ENCODE results near the gene SFXN5.

Gene SFXN5

DNA sequence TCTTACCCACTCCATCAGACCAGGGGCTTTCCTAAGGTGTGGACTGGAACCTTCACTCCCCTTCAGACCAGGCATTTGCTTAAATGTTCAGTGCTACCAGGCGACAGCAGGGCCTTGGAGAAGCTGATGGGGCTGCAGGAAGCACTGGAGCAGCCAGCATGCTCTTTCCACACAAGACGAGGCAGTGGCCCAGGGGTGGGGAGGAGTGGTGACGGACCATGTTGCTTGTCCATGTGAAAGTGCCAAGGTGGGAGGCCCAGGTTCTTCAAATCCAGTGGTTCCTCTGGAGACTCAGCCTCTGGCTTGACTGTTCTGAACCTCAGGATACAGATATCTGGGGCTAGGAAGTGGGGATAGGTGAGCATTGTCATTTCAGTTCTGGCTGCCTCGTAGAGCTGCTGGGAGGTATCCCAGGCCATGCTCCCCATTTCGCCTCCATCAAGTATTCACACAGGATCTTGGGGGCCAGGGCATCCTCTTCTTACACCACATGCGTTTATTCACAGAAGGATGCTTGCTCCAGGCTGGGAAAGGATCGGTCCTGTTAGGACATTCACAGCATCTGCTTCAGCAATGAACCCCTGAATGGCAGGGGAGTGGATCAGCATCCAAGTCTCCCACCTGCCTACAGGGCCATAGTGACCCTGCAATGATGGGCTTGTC, 62.2 kb downstream of the SFXN5 start:
- DNase-seq, result no peak

DNA sequence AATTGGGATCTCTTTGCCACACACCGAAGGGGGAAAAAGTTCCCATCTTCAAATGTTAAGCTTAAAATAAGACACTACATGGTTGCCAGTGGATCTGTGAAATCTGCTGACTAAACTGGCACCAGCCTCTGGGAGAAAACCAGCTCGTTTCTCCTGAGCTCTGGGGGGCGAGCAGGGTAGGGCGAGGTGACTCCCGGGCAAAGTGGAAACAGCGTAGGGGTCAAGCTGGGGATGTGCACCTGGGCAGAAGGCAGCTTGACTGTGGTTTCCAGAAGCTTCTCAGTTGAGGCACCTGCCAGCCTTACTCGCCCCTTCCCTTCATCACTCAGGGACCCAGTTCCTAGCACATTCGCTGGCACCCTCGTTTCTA, 62.8 kb downstream of the SFXN5 start:
- DNase-seq, result no peak

DNA sequence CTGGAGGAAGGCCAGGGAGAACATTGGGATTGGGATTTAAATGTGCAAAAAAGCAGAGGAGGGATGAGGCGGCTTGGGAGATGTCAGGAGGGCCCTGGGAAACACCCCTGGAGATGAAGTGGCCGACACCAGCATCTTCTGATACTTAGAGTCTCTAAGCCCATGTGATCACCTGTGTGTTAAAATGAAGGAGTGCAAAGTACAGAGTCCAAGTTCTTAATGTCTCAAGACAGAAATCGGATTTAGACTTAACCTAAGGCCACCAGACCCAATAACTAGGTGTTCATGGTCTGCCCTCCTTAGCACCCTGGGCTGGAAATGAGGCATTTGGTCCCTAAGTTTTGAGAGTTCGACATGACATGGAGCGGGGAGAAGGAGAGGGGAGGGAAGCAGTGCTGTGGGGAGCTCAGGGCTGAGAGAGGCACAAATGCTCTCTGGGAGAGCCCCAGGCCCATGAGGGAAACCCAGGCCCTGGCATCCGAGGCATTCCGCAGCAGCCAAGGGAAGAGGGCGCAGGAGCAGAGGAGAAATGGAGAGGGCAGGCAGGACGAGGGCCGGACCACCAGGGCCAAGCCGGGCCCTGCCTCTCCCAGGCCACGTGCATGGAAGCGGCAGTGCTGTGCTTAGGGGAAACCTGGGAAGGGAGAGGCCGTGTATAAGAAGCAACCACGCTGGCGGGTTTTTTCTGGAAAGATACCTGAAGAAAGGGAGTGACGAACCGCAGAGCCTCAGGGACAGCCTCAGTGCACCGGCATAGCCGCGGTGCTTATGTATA, 63.3 kb downstream of the SFXN5 start:
- no peak for DNase-seq

DNA sequence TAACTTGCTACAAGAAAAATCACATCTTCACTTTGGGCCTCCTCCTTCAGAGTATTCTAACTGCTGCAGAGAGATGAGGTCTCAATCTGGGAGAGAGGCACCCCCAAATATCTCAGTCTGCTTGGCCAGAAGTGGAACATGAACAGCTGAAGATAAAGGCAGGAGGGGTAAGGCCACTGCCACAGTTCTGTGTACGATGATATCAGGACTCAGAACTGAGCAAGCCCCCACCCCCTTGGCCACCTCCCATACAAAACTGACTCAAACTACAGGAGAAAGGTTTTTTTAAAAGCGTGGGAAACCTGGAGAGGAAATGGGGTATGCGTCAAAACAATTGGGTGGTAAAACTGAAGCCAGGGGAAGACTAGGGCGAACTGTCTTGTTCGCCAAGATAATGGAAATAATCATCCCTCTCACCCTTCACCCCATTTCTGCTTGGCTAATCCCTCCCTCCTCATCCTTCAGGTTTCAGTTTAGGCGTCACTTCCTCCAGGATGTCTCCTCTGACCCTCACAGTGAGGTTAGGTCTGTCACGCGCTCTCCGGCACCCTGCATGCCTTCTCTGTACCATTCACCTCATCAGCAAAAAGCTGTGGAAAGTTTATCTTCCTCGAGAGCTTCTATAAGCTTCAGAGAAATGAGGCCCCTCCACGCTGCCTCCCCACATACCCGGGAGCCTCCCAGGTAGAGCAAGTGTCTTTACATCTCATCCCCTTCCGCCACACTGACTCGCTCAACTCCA, 64.4 kb downstream of the SFXN5 start:
- no peak for DNase-seq

DNA sequence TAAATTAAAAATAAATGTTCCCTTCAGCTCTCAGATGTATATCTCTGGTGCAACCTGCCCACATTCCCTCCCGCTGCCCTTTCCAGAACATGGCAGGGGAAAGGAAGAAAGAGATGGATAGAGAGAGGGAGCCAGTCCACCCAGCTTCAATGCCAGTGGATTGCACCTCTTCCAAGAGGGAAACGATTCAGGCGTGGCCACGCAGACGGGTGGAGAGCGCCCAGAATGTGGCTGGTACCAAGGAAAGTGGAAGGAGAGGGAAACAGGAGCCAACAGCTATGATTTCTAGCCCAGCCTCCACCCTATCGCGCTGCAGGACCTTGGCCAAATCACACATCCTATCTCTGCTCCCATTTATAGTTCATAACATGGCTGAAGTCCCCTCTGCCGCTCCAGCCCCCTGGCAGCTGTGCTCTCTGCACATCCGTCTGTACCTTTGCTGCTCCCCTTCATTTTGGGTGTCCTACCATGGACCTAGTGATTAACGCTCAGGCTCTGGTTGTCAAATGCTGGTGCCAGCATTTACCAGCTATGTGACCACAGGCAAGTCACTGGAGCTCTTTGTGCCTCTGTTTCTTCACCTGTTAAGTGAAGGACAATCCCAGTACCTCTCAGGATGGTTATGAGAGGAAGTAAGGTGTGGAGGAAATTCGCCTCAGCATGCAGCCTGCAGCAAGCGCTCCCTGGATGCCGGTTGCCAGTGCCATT, 66.5 kb downstream of the SFXN5 start:
- no peak for DNase-seq

DNA sequence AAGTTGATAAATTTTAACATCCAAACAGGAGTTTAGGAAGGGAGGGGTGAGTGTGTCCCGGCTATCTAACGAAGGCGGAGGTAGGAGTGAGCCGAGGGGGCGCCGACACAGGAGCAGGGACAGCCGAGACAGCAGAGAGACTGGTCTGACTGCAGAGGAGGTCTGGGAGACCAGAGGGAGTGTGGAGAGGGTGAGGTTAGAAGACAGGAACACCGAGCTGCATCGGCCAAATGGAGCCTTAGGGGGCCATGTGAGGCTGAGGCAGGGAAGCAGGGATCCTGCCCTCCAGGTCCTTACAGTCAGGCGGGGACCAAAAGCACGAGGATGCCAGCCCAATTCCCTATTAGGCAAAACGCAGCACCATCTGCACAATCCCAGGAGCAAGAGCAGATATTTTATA, 67.0 kb downstream of the SFXN5 start:
- no peak for DNase-seq

DNA sequence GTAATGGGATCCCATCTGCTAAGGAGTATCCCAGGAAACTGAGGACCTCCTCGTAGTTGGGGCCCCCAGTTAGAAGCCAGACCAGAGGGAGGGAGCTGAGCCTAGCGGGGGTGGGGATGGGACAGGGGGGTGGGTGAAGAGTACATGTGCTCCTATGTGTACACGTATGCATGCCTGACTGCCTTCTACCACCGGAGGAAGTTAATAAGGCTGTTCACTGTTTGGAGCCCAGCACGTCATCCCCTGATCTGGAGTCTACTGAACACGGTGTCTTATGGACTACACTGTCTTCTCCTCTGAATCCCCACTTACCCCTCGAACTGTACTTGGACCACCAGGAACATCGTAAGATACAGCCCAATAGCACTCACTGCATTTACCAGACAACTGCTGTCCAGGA, 68.5 kb downstream of the SFXN5 start:
- no peak for DNase-seq

DNA sequence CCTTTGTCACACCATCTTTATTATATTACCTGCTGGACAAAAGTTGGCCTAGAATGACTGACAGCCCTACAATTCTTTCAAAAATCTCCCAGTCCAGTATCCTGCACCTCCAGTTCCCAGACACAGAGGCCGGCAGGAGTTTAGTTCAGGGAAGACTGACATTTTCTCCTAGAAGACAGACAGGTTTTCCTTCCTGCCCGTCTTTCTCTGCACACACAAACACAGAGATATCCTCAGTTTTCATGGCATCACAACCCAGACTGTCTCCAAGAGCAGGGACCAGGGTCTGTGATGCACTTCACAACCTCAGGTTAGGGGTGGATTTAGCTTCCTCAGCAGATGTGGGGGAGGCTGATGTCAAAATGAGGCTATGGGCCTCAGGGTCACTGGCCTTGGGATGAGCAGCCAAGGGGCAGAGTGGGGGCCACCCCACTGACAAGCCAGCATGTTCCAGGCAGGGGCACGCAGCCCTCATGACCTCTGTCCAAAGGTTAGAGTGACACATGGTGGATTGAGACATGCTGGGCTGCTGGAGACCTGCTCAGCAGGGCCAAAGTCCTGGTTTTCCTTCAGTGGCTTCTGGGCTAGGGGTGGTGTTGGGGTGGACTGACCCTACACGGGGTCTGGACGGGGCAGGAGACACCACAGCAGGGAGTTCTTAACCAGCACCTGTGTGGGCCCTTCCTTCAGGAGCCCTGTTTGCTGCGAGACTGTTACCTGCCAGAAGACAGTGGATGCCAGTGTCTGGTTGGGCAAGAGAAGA, 70.5 kb downstream of the SFXN5 start:
- DNase-seq, result no peak

DNA sequence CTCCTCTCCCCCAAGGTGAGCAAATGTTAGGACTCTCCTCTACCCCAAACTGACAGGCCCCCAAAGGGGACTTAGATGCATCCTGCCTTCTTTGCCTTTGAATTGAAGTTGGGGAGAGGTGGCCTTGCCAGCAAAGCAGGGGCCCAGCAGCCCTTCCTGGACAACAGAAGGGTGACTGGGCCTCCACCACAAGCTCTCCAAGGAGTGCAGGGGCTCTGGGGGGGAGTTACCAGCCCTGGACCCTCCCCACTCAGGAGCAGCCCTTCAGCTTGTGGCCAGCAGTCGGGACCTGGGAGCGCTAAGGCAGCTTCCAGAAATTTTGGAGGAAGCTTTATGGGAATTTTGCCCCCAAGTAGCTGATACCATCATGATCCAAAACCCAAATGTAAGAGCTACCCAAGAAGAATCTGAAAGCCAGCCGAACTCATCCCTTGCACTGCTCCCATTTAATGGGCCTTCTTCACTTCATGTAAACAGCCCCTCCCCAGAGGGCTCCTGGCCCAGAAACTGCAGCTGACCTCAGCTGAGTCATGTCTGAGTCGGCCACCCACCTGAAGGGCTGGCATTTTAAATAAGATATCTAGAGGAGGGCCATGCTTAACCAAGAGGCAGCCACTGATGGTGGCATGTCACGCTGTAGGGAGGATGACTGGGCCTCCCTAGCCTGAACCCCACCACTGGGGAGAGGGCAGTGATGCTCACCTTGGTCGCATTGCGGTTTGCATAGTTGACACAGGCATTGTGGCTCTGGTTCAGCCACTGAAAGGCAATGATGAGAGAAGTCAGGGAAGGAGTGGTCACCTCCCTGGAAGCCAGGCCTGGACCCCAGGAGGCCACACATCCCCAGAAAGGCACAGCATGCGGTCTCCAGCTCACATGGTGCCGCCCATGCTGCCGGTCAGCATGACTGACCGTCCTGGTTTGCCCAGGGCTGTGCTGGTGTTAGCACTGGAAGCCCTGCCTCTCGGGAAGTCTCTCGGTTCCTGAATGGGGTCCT, 71.5 kb downstream of the SFXN5 start:
- no peak for DNase-seq

DNA sequence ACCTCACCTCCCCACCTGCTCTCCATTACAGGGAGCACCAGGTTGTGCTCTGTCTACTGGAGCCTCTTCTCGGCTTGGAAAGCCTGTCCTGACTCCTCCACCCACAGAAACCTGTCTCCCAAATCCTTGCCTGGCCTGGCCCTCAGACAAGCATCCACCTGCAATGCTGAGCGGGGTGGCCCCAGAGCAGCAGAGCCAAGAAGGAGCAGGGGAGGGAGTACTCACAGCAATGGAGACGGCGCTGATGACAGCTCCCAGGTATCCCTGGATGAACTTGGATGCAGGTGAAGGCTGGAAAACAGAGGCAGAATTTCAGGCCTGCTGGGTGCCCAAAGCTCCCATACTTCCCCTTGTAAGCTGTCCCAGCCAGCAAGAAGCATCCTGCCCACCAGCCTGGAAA, 72.8 kb downstream of the SFXN5 start:
- DNase-seq, result no peak

DNA sequence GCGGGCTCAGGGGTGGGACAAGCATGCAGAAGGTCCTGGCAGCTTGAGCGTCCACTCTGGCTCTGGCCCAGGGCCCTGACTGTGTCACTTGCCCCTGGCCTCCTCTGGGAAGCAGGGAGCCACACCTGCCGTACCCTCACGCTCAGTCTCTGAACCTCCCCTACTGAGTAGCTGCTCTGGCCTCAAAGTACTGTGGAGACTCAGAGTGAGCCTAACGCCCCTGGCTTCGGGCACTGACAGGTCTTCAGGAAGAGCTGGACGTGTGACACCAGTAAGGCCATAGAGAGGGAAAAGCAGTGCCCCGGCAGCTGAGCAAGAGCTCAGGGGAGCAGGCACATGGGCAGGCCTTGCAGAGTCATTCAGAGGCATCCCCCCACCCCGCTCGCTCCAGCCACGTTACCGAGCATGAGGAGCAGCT, 73.3 kb downstream of the SFXN5 start:
- no peak for DNase-seq

DNA sequence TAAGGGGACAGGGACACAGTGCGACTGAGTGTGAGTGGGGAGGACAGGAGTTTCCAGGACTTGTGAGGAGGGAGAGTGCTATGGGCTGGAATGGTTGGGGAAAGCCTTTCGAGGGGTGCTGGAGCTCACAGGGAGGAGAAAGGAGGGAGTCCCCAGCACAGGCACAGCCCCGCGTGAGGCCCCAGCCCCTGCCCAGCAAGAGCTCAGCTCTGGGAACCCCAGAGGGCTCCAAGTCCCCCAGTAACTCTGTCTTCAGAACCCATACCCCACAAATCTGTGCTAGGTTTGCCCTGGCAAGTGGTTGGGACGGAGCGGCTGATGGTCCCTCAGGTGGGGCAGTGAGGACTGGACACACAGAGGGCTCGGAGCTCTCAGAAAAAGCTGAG, 75.4 kb downstream of the SFXN5 start:
- no peak for DNase-seq

DNA sequence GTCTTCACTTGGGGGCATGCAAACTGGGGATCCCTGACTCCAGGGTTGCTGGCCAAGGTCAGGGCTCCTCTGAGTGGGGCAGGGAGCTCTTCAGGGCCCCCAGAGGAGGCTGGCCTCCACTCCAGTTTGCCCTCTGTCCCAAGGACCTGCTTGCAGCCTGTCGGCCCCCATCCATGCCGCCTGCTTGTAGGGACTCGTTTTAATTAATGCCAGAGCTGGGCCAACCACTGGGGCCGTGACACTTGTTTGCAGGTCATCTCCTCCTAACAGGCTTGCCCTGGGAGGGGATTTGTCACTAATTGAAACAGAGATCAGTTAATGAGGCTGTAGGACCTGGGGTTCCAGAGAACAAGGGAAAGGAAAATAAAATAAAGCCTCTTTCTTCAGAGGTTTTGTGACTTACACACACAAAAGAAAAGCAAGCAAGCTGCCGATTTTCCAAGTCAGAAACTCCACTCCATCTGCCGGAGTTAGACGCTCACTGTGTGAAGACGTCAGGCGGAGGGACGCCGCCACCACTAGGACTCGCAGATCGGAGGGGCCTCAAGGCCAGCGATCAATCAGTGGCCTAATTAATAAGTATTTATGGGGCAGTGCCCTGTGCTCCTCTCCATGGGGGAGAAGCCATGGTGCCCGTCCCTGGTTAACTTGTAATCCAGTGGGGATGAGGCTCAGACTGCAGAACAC, 75.9 kb downstream of the SFXN5 start:
- no peak for DNase-seq

DNA sequence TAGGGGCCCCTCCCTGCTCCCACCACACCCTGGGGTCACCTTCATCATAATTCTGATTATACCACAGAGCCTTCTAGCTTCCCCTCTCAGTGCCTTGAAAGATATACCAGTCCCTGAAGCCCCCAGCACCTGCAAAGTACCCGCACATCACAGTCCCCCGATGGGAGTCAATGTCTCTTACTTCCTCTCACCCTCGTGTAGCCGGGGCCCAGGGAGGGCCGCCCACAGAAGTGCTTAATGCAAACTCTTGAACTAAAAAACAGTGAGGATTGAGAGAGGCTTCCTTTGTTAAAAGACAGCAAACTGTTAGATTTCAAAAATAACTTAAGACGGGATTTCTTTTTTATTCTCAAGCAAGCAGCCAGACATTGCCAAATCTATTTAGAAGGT, 76.5 kb downstream of the SFXN5 start:
- DNase-seq, result no peak

DNA sequence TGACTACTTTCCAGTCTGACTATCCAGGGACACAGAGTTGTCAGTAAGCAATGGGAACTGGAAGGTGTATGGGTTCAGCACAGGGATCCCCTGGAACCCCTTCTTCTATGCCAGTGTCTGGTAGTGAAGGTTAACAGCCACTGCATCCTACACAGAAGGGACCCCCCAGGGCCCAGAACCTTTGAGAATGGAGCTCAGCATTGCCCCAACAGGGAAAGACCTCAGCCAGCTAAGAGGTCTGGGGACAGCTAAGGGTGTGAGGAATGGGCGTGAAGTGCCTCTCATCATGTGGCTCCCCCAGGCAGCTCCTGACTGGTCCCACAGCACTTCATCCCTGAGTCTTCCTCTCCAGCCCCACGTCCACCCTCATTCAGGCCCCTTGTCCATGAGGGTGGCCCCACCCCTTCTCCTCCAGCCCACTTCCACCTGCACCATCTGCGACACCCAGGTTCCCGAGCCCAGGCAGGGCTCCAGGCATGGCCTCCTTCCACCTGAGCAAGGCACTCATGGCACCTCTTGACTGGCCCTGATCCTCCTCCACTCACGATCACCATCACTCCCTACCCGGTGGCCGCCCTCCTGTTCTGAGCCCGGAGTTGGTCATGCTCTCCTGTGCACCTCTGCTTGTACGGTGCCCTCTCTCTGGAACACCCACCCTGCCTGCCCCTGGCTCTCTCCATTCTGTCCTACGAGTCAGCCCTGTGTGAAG, 77.1 kb downstream of the SFXN5 start:
- DNase-seq, result no peak

DNA sequence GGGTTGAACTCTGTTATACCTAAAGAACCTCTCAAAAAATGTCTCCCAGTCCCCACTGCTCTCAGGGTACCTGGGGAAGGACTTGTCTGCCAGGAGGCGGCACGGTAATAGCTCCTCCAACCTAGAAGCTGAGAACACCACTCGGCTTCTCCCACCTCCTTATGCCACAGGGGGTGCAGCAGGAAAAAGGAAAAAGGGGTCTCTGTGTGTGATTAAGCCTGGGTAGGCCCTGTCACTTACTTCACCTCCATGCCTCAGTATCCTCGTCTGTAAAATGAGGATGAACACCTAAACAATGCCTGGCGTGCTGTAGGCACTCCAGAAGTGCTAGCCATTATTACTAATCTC, 77.6 kb downstream of the SFXN5 start:
- DNase-seq, result no peak

DNA sequence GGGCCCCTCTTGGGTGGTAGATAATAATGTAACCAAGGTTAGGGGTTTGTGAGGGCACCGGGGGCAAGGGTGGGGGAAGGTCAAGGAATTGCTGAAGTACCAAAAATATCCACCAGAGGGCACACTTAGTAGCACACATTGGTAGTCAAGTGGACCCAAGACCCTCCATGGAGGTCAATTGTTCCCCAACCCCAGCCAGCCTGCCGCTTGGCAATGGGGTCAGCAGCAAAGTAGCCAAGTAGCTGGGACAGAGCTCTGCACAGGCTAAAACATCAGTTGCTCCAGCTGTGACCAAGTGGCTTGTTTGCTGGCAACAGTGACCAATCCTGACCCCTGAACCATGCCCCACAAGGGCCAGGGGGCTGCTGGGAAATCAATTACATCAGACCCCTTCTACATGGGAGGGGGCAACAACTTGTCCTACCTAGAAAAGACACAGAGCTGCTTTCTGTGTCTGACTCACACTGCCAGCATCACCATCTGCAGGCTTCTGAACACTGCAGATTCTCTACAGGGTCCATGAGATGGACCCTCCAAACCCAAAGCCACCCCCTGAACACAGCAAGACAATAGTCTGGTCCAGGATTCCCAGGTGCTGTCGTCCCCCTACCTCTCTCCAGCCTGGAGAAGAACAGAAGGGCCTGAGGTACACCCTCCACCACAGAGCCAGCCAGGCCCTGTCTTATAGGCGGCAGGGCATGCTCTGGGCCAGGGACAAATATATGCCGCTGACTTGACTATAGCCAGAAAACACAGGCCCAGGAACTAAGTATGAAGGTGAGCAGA, 78.2 kb downstream of the SFXN5 start:
- no peak for DNase-seq

DNA sequence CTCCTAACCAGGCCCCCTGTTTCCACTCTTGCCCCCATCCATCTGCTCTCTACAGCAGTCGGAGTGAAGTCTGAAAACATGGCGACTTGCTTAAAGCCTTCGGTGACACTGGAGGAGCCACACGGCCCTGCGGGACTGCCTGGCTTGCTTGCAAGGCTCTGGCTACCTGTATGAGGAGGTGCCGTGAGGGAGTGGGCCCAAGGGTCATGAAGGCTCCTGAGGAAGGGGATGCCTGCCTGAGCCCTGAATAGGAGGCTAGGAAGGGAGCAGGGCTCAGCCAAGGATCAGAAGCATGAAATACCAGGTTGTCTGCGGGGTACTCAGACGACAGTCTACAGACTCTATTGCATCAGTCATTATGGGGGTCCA, 78.8 kb downstream of the SFXN5 start:
- no peak for DNase-seq

DNA sequence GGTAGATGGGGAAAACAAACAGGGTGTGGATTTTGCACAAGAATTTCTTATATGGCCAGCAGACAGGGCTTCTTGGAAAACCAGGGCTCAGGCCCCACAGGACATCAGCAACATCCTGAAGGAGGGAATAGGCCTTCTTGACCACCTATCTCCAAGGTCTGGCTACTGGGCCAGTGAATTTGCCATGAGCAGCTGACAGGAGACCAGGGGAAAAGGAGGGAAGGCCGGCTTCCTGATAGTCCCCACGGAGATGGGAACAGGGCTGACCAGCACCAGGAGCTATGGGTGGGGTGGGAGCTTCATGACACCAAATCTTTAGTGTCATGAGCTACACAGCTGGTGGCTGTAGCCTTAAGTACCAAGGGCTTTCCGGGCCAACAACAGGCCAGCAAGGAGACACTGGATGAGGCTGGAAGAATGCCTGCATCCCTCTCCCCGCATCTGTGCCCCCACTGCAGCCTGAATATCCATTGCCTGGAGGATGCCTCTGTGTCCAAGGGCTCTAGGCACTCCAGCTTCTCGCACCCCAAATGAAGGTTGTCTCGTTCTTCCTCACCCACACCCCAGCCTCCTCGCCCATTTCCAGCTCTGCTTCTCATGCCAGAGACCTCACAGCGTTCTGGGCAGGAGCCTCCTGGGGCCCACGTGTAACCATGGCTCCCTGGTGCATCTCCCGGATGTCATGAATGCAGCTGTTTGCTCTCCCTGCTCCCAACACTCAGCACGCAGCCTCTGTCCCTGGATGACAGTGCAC, 79.4 kb downstream of the SFXN5 start:
- no peak for DNase-seq
